ENCODE data around the gene IMMP2L.
A peak's percentile ranks its signal among the peaks of the same experiment; 100 is the strongest.

Gene IMMP2L

GRCh38 chr7:111388912-111389311 is 173.4 kb downstream of the IMMP2L start:
- no peak for DNase-seq

GRCh38 chr7:111388016-111388415 is 174.3 kb downstream of the IMMP2L start:
- no peak for DNase-seq

GRCh38 chr7:111384065-111384891 is 178.0 kb downstream of the IMMP2L start:
- no peak for DNase-seq

GRCh38 chr7:111383133-111383532 is 179.2 kb downstream of the IMMP2L start:
- DNase-seq: no peak

- DNase-seq: no peak
These were observed 180.7 kb downstream of the IMMP2L start for GRCh38 chr7:111381590-111381989.

- no peak for DNase-seq
These were observed 181.3 kb downstream of the IMMP2L start for GRCh38 chr7:111380945-111381344.

GRCh38 chr7:111374027-111374426 is 188.3 kb downstream of the IMMP2L start:
- no peak for DNase-seq

- no peak for DNase-seq
These were observed 190.9 kb downstream of the IMMP2L start for GRCh38 chr7:111371437-111371836.

GRCh38 chr7:111370002-111370401 is 192.3 kb downstream of the IMMP2L start:
- DNase-seq: no peak

- DNase-seq: no peak
These were observed 193.8 kb downstream of the IMMP2L start for GRCh38 chr7:111368381-111369065.

- DNase-seq: no peak
These were observed 197.9 kb downstream of the IMMP2L start for GRCh38 chr7:111364413-111364812.

GRCh38 chr7:111363099-111363498 is 199.2 kb downstream of the IMMP2L start:
- no peak for DNase-seq

- DNase-seq: peak; percentile 15
These were observed 199.7 kb downstream of the IMMP2L start for GRCh38 chr7:111362506-111363054.

- no peak for DNase-seq
These were observed 203.4 kb downstream of the IMMP2L start for GRCh38 chr7:111358915-111359314.

- DNase-seq: no peak
These were observed 204.6 kb downstream of the IMMP2L start for GRCh38 chr7:111357691-111358090.

- no peak for DNase-seq
These were observed 205.4 kb downstream of the IMMP2L start for GRCh38 chr7:111356941-111357340.

- DNase-seq: no peak
These were observed 210.0 kb downstream of the IMMP2L start for GRCh38 chr7:111352319-111352718.

GRCh38 chr7:111346219-111346618 is 216.1 kb downstream of the IMMP2L start:
- no peak for DNase-seq

GRCh38 chr7:111343017-111343416 is 219.3 kb downstream of the IMMP2L start:
- DNase-seq: no peak

- no peak for DNase-seq
These were observed 223.3 kb downstream of the IMMP2L start for GRCh38 chr7:111339006-111339405.

GRCh38 chr7:111333010-111333409 is 229.3 kb downstream of the IMMP2L start:
- DNase-seq: no peak

- DNase-seq: no peak
These were observed 232.1 kb downstream of the IMMP2L start for GRCh38 chr7:111330235-111330523.

- DNase-seq: no peak
These were observed 232.7 kb downstream of the IMMP2L start for GRCh38 chr7:111329367-111330234.
